Stimulated activated CD4-positive, alpha-beta T cell treated with anti-CD3 and anti-CD28 coated beads, Interleukin-2, amount 100 ng/mL, for 48 hours (primary cell): ENCODE measurements around the gene TMEM161B.
A peak's percentile ranks its signal among the peaks of the same experiment; 100 is the strongest.
"Not testable (repeated sequence)": the region's sequence is repeated elsewhere in the genome, so short reads cannot be mapped to it uniquely, and the experiment has no call there.

Source experiments
- DNase-seq, 2 donors: peaks; one replicate each; pipeline ENCODE4 v3.0.0-alpha.2; 2020

TMEM161B gene

DNA sequence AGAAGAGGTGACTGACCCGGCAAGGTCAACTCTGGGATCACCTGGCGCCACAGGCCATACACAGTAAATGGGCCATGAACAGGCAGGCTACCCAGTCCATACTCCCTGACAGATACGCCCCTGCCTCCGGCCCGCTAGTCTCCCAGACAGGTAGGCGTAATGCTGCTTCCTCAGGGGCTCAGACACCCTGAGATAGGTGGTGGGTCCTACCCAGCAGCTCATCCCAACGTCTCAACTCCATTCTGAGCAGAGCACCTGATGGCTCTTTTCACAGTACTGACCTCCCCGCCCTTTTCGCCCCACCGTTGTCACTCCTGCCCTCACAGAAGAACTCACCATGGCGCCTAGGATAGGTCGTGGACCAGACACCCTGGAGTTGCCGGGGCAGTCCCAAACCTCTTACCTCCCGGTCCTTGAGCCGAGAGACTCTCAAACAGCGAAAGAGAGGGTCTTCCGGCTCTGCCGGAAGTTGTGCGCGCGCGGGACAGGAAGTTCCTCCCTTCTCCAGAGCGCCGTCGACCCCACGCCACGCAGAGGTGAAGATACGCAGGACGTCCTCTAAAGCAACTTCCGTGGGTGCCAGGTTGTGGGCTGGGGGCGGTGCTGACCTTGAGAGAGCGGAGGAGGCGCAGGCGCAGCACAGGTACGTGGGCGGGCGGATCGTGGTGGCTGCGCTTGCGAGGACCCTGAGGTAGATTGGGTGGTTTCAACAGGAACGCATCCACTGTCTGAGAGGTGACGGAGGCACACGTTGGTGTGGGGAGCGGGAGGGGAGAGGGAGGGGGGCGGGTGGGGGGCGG lies at the start of gene TMEM161B:
TMEM161B (minus strand) TSS at position 461 of the 800 bp plus-strand sequence; CDS start at position 339, 122 bp downstream.
- DNase-seq, result peak; percentile 82 to 84

DNA sequence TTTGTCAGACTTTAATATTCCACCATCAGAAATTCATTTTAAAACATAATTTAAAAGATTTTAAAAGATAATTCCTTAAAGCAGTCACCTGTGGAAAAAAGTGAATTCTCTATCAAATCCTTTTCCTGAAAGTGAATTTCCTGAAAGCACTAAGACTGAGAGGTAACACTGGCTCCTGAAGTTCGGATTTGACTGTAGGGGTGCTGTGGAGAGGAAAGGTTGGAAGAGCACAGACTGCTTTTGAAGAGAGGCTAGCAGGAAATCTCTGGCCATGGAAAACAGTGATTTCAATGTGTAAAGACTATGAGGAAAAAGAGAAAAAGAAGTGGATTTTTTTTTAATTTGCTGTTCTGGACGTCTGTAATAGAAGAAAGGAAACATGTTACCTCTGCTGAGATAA lies 35.7 kb upstream of the TMEM161B start:
- DNase-seq, result no peak

DNA sequence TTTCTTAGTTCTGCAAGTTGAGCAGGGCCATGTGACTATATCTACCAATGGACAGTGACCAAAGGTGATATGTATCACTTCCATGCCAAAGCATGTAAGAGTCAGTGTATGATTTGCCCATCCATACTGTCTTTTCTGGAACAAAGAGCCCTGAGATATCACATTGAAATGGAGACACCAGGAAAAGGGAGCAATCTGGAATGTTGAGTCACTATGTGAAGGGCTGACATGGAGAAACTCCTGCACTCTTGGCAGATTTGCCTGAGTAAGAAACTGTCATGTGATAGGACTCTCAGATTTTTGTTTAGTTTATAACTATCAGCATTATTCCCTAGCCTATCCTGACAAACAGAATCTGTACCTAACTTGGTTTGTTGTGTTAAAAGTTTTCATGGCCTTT lies 29.8 kb upstream of the TMEM161B start:
- DNase-seq, result no peak

DNA sequence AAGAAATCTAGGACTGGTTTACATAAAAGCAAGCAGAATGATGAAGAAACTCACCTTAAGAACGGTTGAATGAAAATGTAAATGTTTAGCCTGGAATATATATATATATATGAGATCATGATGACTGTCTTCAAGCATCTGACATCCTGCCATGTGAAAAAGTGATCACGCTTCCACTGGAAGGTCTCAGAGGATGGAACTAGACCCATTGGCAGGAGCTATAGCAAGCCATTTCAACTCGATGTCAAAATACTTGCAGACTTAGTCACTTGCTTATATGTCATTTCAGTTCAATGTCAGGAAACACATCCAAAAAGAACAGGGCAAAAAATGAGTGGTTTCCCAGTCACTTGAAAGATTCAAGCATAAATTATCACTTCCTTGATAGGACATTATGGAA lies 22.2 kb upstream of the TMEM161B start:
- no peak for DNase-seq

DNA sequence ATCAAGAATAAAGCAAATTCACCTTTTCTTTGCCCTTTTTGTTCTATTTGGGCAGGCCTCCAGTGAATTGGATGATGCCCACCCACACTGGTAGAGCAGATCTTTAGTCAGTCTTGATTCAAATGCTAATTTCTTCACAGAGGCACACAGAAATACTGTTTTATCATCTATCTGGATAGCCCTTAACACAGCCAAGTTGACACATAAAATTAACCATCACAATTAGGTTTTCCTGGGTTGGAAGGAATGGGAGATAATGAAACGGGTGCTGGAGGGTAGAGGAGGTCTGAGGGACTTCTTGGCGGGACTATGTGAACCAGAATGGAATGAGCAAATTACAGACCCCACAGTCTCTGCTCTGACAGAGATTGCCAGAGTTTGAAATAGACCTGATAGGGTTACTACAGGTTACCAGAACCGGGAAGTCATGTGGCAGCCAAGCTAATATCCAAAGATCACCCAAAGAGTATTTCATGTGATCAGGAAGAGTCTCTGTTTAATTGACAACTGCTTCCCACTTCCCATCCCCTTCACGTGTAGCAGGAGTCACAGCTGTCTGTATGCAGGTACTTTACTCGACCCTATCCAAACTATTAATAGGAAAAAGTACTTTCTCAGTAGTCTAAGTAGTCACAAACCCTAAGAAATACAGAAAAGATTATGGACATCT lies 20.0 kb upstream of the TMEM161B start:
- no peak for DNase-seq

DNA sequence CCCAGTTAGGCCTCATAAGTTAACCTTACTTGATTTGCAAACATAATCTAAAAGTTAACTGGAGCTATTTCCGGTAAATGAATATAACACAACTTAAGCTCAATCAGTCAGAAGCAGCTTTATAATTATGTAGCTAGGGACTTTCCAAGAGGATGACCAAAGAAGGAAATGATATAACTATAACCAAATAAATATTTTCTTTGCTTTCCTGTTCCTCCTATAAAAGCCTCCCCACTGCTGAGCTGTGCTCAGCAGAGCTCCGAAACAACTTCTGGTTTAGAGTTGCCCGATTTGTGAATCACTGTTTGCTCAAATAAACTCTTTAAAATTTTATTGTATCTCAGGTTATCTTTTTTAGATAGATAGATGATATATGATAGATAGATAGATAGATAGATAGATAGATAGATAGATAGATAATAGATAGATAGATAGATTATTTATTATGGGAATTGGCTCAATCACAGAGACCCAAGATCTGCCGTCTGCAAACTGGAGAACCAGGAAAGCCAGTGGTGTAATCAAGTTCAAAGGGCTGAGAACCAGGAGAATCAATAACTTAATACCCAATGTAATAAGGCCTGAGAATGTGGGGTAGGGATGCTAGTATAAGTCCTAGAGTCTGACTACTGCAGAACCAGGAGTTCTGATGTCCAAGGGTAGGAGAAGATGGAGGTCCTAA lies 19.3 kb upstream of the TMEM161B start:
- DNase-seq, result no peak

DNA sequence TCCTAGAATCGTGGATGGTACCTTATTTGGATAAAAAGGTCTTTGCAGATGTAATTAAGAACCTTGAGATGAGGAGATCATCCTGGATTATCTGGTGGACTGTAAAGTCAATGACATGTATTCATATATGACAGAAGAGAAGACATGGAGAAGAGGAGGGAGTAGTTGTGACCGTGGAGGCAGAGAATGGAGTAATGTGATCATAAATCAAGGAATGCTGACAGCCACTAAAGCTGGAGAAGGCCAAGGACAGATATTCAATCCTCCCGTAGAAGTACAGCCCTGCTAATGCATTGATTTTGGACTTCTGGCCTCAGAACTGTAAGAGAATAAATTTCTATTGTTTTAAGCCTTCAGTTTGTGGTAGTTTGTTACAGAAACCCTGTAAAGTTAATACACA lies 18.7 kb upstream of the TMEM161B start:
- DNase-seq, result no peak

DNA sequence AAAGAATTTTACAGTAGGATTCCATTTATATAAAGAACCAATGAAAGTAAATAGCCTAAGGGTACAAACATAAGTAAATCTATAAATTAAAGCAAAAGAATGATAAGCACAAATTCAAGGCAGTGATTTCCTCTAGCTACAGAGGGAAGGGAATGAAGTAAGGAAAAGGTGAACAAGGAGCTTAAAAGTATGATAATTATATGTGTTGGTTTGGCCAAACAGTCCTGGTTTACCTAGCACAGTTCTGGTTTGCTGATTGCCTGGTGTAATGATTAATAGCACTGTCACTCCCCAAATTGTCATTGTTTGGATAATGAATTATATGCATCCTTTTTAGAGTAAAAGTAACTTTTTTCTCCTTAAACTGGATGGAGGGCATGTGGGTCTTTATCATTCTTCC lies 15.0 kb upstream of the TMEM161B start:
- DNase-seq, result no peak

DNA sequence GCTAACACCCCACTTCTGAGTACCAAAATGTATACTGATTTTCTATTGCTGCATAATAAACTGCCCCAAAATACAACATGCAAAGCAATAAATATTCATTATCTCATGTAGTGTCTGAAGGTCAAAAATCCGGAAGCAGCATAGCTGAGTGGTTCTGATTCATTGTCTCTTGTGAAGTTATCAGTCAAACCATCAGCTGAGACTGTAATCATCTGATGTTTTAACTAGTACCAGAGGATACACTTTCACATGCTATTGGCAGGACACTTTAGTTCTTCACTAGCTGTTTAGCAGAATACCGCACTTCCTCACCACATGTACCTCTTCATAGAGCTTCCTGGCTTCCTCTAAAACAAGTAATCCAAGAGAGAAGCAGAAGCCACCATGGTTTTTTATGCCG lies 12.7 kb upstream of the TMEM161B start:
- no peak for DNase-seq

DNA sequence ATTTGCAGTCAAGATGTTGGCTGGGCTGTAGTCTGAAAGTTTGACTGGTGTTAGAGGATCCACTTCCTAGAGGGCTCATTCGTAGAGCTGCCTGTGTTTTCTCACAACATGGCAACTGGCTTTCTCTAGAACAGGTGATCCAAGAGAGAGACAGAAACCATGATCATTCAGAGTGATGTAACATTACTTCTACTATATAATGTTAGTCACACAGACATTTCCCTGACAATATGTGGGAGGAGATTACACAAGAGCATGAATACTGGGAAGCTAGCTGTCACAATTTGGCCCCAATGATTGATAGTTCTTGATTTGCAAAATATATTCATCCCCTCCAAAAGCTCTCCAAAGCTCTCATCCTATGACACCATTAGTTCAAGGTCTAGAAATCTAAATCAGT lies 10.9 kb upstream of the TMEM161B start:
- no peak for DNase-seq

DNA sequence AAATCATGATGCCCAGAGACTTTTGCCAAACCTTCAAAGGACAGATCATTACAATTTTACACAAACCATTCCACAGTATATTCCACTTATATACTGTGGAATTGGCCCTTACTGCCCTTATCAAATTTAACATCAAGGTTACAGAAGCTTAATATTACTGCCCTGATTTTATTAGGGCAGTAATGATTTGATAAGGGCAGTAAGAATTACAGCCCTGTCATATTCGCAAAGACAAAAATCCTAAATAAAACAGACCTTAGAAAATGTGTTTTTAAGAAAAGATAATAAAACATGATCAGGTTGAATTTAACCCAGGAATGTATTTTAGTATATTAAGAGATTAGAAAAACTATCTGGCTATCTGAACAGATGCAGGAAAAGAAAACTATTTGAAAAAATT lies 7.7 kb upstream of the TMEM161B start:
- no peak for DNase-seq

DNA sequence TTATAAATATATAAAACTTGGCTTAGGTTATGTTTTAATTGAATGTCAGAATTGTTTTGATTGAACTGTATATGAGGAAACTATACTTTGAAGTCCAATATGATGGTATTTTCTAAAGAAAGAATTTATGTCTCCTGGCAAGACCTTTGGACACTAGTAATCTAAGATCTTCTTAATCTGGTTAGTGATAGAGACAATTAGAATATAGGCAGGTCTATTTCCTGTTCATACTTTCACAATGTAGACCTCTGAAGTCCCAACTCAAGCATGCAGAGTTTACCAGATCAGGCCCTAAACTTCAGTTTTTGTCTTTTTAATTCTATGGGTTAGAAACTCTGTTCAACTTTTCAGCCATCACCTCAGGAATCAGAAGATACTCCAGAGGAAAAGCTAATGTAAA lies 6.9 kb upstream of the TMEM161B start:
- DNase-seq, result no peak

DNA sequence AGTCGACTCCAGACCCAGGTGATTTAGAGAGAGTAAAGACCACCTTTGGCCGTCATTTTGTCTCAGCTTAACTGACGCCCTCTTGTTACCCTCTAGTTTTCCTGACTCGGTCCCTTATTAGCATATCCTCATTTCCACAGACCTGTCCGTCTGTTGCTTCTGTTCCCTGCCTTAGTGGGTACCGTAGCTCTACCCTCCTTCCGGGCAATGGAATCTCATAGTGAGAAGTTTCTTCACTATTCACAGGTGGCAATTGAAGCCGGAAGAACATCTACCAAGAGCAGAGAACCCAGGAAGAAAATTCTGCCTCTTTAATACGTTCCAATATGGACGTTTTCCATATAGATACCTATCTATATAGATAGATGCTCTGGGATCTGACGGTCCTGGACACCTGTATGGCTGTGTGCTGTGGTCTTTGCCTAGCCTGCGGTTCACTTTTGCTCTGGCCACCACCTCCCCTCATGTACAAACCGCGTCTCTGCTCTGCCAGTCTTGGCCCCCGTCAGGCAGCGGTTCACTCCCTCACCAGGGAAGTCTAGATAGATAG lies 652 bp upstream of the TMEM161B start:
- no peak for DNase-seq

DNA sequence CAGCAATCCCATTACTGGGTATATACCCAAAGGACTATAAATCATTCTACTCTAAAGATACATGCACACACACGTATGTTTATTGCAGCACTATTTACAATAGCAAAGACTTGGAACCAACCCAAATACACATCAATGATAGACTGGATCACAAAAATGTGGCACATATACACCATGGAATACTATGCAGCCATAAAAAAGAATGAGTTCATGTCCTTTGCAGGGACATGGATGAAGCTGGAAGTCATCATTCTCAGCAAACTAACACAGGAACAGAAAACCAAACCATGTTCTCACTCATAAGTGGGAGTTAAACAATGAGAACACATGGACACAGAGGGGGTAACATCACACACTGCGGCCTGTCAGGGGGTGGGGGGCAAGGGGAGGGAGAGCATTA lies 4.1 kb downstream of the TMEM161B start:
- DNase-seq, result not testable (repeated sequence)

DNA sequence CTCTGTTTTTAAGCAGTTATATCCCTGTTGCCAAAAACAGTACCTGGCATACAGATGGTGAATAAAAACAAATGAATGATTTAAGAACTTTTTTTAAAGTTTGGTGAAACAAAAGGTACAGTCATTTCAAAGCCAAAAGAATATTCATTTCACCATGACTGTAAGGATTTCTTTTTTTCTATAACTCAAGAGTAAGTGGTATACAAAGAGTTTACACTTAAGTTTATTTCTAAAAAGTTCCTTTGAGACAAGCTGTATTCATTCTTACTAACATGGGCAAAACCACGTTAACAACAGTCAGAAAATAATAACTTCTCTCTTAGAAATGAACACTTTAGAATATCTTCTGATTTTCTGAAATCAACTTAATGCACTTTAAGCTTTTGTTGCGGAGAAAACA lies 5.3 kb downstream of the TMEM161B start:
- DNase-seq, result no peak

DNA sequence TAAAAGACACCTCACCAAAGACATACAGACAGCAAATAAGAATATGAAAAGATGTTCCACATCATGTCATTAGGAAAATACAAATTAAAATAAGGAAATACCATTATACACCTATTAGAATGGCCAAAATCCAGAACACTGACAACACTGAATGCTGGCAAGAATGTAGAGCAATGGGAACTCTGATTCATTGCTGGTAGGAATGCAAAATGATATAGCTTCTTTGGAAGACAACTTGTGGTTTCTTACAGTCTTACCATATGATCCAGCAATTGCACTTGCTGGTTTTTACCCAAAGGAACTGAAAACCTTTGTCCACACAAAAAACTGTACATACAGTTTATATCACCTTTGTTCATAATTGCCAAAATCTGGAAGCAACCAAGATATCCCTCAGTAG lies 6.5 kb downstream of the TMEM161B start:
- no peak for DNase-seq

DNA sequence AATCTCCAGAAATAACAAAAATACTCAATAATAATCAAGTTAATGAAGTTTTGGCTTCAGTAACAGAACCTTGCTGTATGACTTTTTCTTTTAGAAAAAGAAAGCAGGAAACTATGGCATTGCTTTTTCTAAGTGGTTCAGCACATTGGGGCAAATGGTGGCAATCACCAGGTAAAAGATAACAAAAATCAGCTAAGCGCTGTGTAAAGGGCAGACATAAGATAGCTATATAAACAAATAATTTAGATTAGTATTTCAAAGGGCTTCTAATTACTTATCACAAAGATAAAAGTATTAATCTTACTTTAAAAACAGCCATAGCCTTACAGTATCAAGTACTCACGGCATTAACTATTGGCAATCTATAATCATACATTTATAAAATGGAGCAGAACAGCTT lies 10.0 kb downstream of the TMEM161B start:
- no peak for DNase-seq

DNA sequence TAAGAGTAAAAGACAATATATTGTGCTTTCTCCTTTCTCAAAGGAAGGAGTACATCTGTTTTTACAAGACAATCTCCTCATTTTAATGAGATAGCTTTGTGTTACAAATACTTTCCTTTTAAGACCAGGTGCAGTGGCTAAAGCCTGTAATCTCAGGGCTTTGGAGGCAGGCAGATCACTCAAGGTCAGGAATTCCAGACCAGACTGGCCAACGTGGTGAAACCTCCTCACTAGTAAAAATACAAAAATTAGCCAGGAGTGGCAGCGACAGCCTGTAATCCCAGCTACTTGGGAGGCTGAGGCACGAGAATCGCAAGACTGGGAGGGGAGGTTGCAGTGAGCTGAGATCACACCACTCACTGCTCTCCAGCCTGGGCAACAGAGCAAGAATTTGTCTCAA lies 11.8 kb downstream of the TMEM161B start:
- no peak for DNase-seq

DNA sequence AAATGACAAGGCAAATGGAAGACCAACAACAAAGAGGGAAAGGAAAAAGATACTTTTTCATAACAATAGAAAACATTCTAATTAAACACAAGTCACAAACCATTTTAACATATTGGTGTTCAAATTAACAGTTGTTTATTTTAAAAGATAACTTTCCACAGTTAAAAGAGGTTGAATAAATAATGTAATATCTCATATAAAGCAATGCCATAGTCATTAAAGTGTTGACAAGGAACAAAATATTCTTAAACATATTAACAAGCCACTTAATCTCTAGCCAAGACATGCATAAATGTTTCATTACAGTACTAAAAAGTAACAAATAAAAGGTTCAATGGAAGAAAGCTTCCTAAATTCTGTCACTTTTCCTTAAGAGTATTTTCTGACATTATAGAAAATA lies 12.6 kb downstream of the TMEM161B start:
- no peak for DNase-seq

DNA sequence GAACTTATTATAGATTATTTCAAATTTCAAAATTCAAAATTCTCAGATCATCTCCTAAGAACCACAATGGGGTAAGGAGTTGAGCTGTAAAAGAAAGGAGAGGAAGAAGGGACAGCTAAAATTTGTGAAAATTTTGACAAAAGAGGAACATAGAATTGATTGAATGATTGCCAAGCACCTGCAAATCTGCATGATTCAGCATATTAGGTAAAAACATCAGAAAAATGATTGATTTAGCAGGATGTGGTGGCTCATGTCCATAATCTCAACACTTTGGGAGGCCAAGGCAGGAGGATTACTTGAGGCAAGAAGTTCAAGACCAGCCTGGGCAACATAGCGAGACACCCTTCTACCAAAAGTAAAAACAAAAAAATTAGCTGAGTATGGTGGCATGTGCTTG lies 14.3 kb downstream of the TMEM161B start:
- no peak for DNase-seq

DNA sequence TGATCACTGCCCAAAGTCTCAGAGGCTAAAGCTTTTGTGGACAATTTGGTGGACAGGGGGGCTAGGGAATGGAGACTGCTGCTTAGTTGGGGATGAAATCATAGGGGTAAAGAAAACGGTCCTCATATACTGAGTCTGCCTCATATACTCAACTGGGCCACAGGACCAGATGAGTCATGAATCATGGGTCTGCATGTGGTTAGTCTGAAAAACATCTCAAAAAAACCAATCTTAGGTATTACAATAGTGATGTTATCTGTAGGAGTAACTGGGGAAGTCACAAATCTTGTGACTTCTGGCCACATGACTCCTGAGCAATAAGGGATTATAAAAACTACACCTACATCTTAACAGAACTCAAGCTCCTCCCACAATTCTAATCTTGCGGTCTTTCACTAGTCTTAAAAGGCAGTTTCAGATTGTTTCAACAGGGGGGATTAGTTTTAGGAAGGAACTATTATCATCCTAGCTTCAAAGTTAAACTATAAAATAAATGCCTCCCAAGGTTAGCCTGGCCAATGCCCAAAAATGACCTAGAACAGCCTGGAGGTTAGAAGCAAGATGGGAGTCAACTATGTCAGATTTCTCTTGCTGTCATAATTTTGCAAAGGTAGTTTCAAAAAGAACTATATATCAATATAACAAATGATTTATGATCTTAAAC lies 17.5 kb downstream of the TMEM161B start:
- DNase-seq, result no peak

DNA sequence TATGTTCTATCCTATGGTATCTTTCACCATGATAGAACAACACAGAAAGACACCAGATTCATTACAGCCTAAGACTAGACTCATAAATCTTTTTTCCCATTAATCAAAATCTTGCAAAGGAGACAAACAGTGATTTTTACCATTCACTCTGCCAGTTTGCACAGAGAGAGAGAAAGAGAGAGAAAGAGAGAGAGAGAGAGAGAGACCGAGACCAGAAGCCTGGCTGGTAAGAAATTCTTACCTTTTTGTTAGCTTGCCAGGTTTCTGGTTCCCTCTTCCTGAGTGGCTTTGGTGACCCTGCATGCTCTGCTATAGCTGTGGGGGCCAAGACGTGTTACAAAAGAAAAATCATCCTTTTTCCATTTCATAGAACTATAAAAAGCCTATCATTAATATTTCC lies 18.6 kb downstream of the TMEM161B start:
- no peak for DNase-seq
